DMS79 (cell line): ENCODE results near the gene SLIT3.
"Not testable (repeated sequence)": the region's sequence is repeated elsewhere in the genome, so short reads cannot be mapped to it uniquely, and the experiment has no call there.

Experiments used
- DNase-seq: peaks from one replicate; lab custom pipeline; 2025; lab: John Stamatoyannopoulos, UW

SLIT3 gene

GRCh38 chr5:168638846-168639245 is 662.1 kb downstream of the SLIT3 start:
- DNase-seq: not testable (repeated sequence)

- DNase-seq: no peak
These were observed 663.1 kb downstream of the SLIT3 start for GRCh38 chr5:168637793-168638192.

- no peak for DNase-seq
These were observed 663.7 kb downstream of the SLIT3 start for GRCh38 chr5:168637281-168637680.

- not testable (repeated sequence) for DNase-seq
These were observed 670.0 kb downstream of the SLIT3 start for GRCh38 chr5:168630958-168631357.

- no peak for DNase-seq
These were observed 676.0 kb downstream of the SLIT3 start for GRCh38 chr5:168624850-168625364.

GRCh38 chr5:168620807-168621206 is 680.1 kb downstream of the SLIT3 start:
- no peak for DNase-seq

GRCh38 chr5:168614661-168615060 is 686.3 kb downstream of the SLIT3 start:
- no peak for DNase-seq

GRCh38 chr5:168613996-168614395 is 686.9 kb downstream of the SLIT3 start:
- DNase-seq: no peak

- no peak for DNase-seq
These were observed 687.5 kb downstream of the SLIT3 start for GRCh38 chr5:168613396-168613795.

GRCh38 chr5:168612996-168613395 is 687.9 kb downstream of the SLIT3 start:
- no peak for DNase-seq

GRCh38 chr5:168612123-168612522 is 688.8 kb downstream of the SLIT3 start:
- DNase-seq: no peak
